Measurements from ENCODE around the gene TMEM41A. TPM values are rescaled to one million over a fixed set of nuclear protein-coding genes. Genes with fewer than 3 reads are reported as not detected.

TMEM41A gene
- total and polyA plus RNA-seq, 2 experiments from 2014 or later, result 12.4 to 15.9 TPM

DNA sequence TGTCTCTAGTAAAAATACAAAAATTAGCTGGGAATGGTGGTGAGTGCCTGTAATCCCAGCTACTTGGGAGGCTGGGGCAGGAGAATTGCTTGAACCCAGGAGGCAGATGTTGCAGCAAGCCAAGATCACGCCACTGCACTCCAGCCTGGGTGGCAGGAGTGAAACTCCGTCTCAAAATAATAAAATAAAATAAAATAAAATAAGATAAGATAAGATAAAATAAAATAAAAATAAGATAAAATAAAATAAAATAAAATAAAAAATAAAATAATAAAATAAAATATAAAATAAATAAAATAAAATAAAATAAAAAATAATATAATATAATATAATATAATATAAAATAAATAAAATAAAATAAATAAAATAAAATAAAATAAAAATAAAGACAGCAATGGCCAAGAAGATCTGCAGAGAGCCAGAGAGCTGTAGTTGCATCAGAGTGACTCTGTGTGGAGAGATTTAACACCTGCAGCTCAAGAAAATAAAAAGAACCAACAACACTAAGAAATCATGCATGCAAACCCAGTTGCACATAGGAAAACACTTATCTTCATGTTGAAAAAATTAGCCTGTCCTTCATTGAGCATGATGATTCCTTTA lies 27.6 kb upstream of the TMEM41A start:
- H3K4me3 Mint-ChIP-seq, result no peak overlapping the region

More for the DNA sequence above, 27.6 kb upstream of the TMEM41A start:
- H3K79me2 ChIP-seq (replicated peaks; ENCODE audit: insufficient read depth), result no peaks in the 10 kb centered on the region
- no peaks in the 10 kb centered on the region for H3K9me2 ChIP-seq (ENCODE audit: insufficient read depth)
- Mint-ChIP-seq H3K27me3 (ENCODE audit: insufficient read depth, low read depth, poor library complexity) (no peaks in the 10 kb centered on the region), H3K36me3 (ENCODE audit: low read depth) (no peaks in the 10 kb centered on the region), H3K9me3 (no peaks in the 10 kb centered on the region), H3K27ac (no peak overlapping the region), H3K4me1 (no peaks in the 10 kb centered on the region)
- no peak overlapping the region for H3K4me2 ChIP-seq
- DNase-seq (ENCODE audit: low spot score) (no peak), ATAC-seq (no peak)
- no peaks in the 10 kb centered on the region for H3K4me1 ChIP-seq (ENCODE audit: insufficient read depth)
- no peaks in the 10 kb centered on the region for H3F3A ChIP-seq (replicated peaks; ENCODE audit: low read depth)
- H3K27ac ChIP-seq (ENCODE audit: low read depth), result no peak overlapping the region
- H3K4me3 ChIP-seq, result no peak overlapping the region
- TF ChIP-seq NANOG (IDR thresholded peaks at IDR 0.05; ENCODE audit: borderline replicate concordance), result no peak
- no peak for TF ChIP-seq ZNF331 (CRISPR knock-in tag; IDR thresholded peaks at IDR 0.05; ENCODE audit: low read depth)
- no peak for TF ChIP-seq POLR2AphosphoS5 (IDR thresholded peaks at IDR 0.05; ENCODE audit: low read depth)
- TF ChIP-seq, protein P1, sequence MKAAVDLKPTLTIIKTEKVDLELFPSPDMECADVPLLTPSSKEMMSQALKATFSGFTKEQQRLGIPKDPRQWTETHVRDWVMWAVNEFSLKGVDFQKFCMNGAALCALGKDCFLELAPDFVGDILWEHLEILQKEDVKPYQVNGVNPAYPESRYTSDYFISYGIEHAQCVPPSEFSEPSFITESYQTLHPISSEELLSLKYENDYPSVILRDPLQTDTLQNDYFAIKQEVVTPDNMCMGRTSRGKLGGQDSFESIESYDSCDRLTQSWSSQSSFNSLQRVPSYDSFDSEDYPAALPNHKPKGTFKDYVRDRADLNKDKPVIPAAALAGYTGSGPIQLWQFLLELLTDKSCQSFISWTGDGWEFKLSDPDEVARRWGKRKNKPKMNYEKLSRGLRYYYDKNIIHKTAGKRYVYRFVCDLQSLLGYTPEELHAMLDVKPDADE (IDR thresholded peaks at IDR 0.05), result no peak
- no peak for TF ChIP-seq JUNB (IDR thresholded peaks at IDR 0.05; ENCODE audit: unreplicated experiment)
- no peak for TF ChIP-seq CREB1 (CRISPR knock-in tag; IDR thresholded peaks at IDR 0.05; ENCODE audit: low read depth)
- no peak for TF ChIP-seq EZH2 (IDR thresholded peaks at IDR 0.05; ENCODE audit: low read depth, unreplicated experiment)
- TF ChIP-seq ZNF114 (CRISPR knock-in tag; IDR thresholded peaks at IDR 0.05), result no peak
- TF ChIP-seq CTCF (conservative IDR thresholded peaks at IDR 0.05; ENCODE audit: low read depth in 2 of 2), result no peak
- no peak for TF ChIP-seq STAT1 (IDR thresholded peaks at IDR 0.05; ENCODE audit: unreplicated experiment)
- TF ChIP-seq, protein P2, sequence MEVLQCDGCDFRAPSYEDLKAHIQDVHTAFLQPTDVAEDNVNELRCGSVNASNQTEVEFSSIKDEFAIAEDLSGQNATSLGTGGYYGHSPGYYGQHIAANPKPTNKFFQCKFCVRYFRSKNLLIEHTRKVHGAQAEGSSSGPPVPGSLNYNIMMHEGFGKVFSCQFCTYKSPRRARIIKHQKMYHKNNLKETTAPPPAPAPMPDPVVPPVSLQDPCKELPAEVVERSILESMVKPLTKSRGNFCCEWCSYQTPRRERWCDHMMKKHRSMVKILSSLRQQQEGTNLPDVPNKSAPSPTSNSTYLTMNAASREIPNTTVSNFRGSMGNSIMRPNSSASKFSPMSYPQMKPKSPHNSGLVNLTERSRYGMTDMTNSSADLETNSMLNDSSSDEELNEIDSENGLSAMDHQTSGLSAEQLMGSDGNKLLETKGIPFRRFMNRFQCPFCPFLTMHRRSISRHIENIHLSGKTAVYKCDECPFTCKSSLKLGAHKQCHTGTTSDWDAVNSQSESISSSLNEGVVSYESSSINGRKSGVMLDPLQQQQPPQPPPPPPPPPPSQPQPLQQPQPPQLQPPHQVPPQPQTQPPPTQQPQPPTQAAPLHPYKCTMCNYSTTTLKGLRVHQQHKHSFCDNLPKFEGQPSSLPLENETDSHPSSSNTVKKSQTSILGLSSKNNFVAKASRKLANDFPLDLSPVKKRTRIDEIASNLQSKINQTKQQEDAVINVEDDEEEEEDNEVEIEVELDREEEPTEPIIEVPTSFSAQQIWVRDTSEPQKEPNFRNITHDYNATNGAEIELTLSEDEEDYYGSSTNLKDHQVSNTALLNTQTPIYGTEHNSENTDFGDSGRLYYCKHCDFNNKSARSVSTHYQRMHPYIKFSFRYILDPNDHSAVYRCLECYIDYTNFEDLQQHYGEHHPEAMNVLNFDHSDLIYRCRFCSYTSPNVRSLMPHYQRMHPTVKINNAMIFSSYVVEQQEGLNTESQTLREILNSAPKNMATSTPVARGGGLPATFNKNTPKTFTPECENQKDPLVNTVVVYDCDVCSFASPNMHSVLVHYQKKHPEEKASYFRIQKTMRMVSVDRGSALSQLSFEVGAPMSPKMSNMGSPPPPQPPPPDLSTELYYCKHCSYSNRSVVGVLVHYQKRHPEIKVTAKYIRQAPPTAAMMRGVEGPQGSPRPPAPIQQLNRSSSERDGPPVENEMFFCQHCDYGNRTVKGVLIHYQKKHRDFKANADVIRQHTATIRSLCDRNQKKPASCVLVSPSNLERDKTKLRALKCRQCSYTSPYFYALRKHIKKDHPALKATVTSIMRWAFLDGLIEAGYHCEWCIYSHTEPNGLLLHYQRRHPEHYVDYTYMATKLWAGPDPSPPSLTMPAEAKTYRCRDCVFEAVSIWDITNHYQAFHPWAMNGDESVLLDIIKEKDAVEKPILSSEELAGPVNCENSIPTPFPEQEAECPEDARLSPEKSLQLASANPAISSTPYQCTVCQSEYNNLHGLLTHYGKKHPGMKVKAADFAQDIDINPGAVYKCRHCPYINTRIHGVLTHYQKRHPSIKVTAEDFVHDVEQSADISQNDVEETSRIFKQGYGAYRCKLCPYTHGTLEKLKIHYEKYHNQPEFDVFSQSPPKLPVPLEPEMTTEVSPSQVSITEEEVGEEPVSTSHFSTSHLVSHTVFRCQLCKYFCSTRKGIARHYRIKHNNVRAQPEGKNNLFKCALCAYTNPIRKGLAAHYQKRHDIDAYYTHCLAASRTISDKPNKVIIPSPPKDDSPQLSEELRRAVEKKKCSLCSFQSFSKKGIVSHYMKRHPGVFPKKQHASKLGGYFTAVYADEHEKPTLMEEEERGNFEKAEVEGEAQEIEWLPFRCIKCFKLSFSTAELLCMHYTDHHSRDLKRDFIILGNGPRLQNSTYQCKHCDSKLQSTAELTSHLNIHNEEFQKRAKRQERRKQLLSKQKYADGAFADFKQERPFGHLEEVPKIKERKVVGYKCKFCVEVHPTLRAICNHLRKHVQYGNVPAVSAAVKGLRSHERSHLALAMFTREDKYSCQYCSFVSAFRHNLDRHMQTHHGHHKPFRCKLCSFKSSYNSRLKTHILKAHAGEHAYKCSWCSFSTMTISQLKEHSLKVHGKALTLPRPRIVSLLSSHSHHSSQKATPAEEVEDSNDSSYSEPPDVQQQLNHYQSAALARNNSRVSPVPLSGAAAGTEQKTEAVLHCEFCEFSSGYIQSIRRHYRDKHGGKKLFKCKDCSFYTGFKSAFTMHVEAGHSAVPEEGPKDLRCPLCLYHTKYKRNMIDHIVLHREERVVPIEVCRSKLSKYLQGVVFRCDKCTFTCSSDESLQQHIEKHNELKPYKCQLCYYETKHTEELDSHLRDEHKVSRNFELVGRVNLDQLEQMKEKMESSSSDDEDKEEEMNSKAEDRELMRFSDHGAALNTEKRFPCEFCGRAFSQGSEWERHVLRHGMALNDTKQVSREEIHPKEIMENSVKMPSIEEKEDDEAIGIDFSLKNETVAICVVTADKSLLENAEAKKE (CRISPR knock-in tag; IDR thresholded peaks at IDR 0.05), result no peak
- TF ChIP-seq EZH2phosphoT487 (IDR thresholded peaks at IDR 0.05; ENCODE audit: unreplicated experiment), result no peak
- TF ChIP-seq, protein P3, sequence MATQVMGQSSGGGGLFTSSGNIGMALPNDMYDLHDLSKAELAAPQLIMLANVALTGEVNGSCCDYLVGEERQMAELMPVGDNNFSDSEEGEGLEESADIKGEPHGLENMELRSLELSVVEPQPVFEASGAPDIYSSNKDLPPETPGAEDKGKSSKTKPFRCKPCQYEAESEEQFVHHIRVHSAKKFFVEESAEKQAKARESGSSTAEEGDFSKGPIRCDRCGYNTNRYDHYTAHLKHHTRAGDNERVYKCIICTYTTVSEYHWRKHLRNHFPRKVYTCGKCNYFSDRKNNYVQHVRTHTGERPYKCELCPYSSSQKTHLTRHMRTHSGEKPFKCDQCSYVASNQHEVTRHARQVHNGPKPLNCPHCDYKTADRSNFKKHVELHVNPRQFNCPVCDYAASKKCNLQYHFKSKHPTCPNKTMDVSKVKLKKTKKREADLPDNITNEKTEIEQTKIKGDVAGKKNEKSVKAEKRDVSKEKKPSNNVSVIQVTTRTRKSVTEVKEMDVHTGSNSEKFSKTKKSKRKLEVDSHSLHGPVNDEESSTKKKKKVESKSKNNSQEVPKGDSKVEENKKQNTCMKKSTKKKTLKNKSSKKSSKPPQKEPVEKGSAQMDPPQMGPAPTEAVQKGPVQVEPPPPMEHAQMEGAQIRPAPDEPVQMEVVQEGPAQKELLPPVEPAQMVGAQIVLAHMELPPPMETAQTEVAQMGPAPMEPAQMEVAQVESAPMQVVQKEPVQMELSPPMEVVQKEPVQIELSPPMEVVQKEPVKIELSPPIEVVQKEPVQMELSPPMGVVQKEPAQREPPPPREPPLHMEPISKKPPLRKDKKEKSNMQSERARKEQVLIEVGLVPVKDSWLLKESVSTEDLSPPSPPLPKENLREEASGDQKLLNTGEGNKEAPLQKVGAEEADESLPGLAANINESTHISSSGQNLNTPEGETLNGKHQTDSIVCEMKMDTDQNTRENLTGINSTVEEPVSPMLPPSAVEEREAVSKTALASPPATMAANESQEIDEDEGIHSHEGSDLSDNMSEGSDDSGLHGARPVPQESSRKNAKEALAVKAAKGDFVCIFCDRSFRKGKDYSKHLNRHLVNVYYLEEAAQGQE (IDR thresholded peaks at IDR 0.05; ENCODE audit: unreplicated experiment), result no peak
- H4K20me1 ChIP-seq (replicated peaks; ENCODE audit: insufficient read depth), result no peaks in the 10 kb centered on the region; the same call in 1 of the 2 replicates
- H3K27me3 ChIP-seq (ENCODE audit: insufficient read depth), result no peaks in the 10 kb centered on the region
- no peak overlapping the region for H2AFZ ChIP-seq
- H3K36me3 ChIP-seq (ENCODE audit: insufficient read depth), result no peaks in the 10 kb centered on the region
